ENCODE results near the gene OR2T5.
"Not testable (repeated sequence)": the region's sequence is repeated elsewhere in the genome, so short reads cannot be mapped to it uniquely, and the experiment has no call there.

OR2T5 gene

GRCh38 chr1:248488289-248488688 lies at the start of gene OR2T5:
TSS of gene OR2T5 (plus strand) at chr1:248488589. CDS start at chr1:248488589, 0 bp downstream.
- DNase-seq (ENCODE audit: low spot score), result not testable (repeated sequence)

- not testable (repeated sequence) for DNase-seq (ENCODE audit: low spot score)
These were observed 49.7 kb upstream of the OR2T5 start for GRCh38 chr1:248438668-248439067.

GRCh38 chr1:248439283-248439682 lies 49.1 kb upstream of the OR2T5 start:
- not testable (repeated sequence) for DNase-seq (ENCODE audit: low spot score)

- DNase-seq (ENCODE audit: low spot score), result not testable (repeated sequence)
These were observed 45.7 kb upstream of the OR2T5 start for GRCh38 chr1:248442500-248443277.

- DNase-seq (ENCODE audit: low spot score), result not testable (repeated sequence)
These were observed 43.8 kb upstream of the OR2T5 start for GRCh38 chr1:248444603-248445002.

- not testable (repeated sequence) for DNase-seq (ENCODE audit: low spot score)
These were observed 43.0 kb upstream of the OR2T5 start, which contains the start of gene OR2T2 for GRCh38 chr1:248445399-248445798. TSS of gene OR2T2 (plus strand) at chr1:248445637. CDS start at chr1:248452798, 7,161 bp downstream.

- not testable (repeated sequence) for DNase-seq (ENCODE audit: low spot score)
These were observed 39.8 kb upstream of the OR2T5 start for GRCh38 chr1:248448409-248449074.

GRCh38 chr1:248449821-248450465 lies 38.4 kb upstream of the OR2T5 start:
- DNase-seq (ENCODE audit: low spot score), result not testable (repeated sequence)

GRCh38 chr1:248450466-248451145 lies 37.8 kb upstream of the OR2T5 start:
- not testable (repeated sequence) for DNase-seq (ENCODE audit: low spot score)

- DNase-seq (ENCODE audit: low spot score), result not testable (repeated sequence)
These were observed 34.8 kb upstream of the OR2T5 start for GRCh38 chr1:248453619-248454018.

- DNase-seq (ENCODE audit: low spot score), result not testable (repeated sequence)
These were observed 33.3 kb upstream of the OR2T5 start for GRCh38 chr1:248455045-248455444.

- DNase-seq (ENCODE audit: low spot score), result not testable (repeated sequence)
These were observed 31.8 kb upstream of the OR2T5 start for GRCh38 chr1:248456635-248457034.

- DNase-seq (ENCODE audit: low spot score), result not testable (repeated sequence)
These were observed 29.3 kb upstream of the OR2T5 start for GRCh38 chr1:248459117-248459516.

GRCh38 chr1:248471154-248471553 lies 17.2 kb upstream of the OR2T5 start:
- no peak for DNase-seq (ENCODE audit: low spot score)

- DNase-seq (ENCODE audit: low spot score), result not testable (repeated sequence)
These were observed 16.3 kb upstream of the OR2T5 start for GRCh38 chr1:248472111-248472510.

GRCh38 chr1:248473051-248473450 lies 15.3 kb upstream of the OR2T5 start, which contains the start of gene OR2T3:
TSS of gene OR2T3 (plus strand) at chr1:248473351. CDS start at chr1:248473351, 0 bp downstream.
- DNase-seq (ENCODE audit: low spot score), result not testable (repeated sequence)

GRCh38 chr1:248475660-248476059 lies 12.7 kb upstream of the OR2T5 start:
- DNase-seq (ENCODE audit: low spot score), result not testable (repeated sequence)

- not testable (repeated sequence) for DNase-seq (ENCODE audit: low spot score)
These were observed 6.5 kb upstream of the OR2T5 start for GRCh38 chr1:248481686-248482579.

GRCh38 chr1:248496661-248497060 lies 8.3 kb downstream of the OR2T5 start:
- DNase-seq (ENCODE audit: low spot score), result not testable (repeated sequence)

GRCh38 chr1:248500305-248501035 lies 12.1 kb downstream of the OR2T5 start:
- DNase-seq (ENCODE audit: low spot score), result not testable (repeated sequence)
